HG03354 (cell line): ENCODE results near the gene POLE4.

Experiments used
- ATAC-seq: cut with Tn5 transposase; IDR thresholded peaks from one replicate; pipeline ENCODE4 v1.9.1; 2021; ENCODE audit warnings: mild to moderate bottlenecking; ENCODE audit not compliant: unreplicated experiment, poor library complexity, severe bottlenecking

The POLE4 gene

DNA sequence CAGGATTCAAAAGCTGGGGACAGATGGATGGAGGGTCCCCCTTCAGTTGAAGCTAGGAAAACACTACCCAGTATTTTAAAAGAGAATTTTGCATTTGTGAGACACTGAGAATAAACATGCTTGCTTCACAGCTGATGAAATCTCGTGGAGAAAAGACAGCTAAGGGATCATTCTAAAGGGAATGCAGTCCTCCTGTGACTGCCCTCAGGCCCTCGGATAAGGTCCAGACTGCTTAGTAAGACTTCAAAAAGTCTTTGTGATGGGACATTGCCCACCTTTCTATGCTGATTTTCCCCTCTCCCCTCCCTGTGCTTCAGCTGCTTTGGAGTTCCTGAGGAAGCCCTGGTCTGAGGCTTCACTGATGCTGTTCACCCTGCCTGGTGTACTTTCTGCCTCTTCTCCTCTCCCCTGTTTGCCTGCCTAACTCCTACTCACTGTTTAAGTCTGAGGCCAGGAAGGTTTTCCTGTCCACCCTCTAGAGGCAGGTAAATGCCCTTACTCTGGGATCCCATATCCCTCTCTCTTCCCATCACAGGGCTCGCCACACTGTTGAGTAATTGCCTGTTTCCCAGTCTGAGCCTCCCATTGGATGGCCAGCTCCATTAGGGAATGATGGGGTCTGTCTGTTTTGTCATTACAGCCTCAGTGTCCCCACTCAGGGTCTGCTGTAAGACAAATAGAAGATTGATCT lies 26.6 kb downstream of the POLE4 start:
- ATAC-seq, result no peak

- ATAC-seq, result no peak
Observed at GRCh38 chr2:74985978-74986609, 27.7 kb downstream of the POLE4 start.

GRCh38 chr2:74991977-74992376 lies 33.5 kb downstream of the POLE4 start:
- ATAC-seq, result no peak

GRCh38 chr2:74999468-74999867 lies 41.0 kb downstream of the POLE4 start:
- no peak for ATAC-seq

DNA sequence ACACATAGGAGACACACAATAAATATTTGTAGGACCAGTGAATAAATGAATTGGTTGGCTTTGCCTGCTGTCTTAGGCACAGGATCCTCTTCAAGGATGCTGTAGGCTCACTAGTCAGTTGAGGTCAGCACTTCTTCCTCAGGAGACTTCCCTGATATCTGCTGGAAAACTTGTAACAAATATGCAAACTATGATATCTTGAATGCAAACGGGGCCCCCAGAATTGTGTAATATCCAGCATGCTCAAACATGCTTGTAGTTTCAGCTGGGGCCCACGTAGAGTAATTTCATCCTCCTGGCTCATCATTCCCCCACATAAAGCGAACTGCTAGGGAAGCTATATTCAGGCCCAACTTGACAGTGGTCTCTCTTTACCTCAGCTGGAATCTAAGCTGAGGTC lies 43.6 kb downstream of the POLE4 start:
- ATAC-seq, result no peak

DNA sequence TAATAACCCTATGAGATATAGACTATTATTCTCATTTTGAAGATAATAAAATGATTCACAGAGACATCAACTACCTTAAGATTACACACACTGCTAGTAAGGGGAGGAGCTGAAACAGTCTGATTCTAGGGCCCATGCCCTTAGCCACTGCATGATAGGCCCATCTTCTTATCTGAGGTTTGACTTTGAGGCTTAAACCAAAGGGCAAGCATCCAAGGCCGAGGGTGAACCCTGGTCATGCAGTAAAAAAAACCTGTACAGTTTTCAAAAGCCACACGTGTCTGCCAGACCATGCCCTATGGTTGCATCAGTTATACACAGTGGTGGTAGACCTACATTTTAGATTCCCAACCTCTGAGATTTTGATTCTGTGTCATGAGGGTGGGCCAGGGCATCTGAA lies 44.8 kb downstream of the POLE4 start:
- no peak for ATAC-seq

GRCh38 chr2:75003773-75004172 lies 45.3 kb downstream of the POLE4 start:
- ATAC-seq, result no peak

DNA sequence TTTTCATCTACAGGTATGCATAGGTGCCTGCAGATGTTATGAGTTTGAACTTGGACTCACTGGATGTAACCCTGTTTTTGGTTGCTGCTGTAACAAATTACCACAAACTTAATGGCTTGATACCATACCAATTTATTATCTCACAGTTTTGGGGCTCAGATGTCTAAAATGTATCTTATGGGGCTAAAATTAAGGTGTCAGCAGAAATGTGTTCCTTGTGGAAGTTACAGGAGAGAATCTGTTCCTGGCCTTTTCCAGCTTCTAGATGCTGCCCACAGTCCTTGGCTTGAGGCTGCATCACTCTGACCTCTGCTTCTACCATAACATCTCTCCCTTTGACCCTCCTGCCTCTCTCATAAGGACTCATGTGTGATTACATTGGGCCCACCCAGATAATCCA lies 47.6 kb downstream of the POLE4 start:
- ATAC-seq, result no peak

GRCh38 chr2:75007061-75007460 lies 48.6 kb downstream of the POLE4 start:
- ATAC-seq, result no peak

- no peak for ATAC-seq
Observed at GRCh38 chr2:75007819-75008218, 49.4 kb downstream of the POLE4 start.

DNA sequence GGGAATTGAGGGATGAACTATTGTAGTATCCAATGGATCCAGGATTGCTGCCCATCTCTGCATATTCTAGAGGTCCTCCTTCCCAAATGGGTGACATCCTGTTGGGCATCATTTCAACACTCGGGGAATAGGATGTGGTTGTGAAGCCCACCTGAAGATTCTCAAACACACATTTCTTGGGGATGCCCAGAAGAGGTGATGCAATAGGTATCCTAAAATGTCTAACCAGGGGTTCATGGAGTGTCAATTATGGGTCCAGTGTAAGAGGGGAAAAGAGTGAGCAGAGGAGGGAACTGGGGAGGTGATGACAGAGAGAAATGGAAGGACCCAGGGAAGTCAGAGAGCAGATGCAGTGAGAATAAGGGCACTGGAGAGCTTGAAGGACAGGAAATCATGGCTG lies 52.1 kb downstream of the POLE4 start:
- no peak for ATAC-seq

GRCh38 chr2:75012080-75012479 lies 53.6 kb downstream of the POLE4 start:
- no peak for ATAC-seq

DNA sequence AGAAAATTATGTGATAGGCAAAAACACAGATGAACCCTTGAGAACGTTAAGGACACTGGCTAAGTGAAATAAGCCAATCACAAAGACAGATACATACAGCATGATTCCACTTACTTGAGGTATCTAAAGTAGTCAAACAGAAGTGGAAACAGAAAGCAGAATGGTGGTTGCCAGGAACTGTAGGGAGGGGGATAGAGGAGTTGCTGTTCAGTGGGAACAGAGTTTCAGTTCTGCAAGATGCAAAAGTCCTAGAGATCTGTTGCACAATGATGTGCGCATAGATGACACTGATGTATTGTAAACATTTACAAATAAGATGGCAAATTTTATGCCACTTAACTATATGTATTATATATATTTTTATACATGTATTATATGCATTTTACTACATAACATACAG lies 59.7 kb downstream of the POLE4 start:
- ATAC-seq, result no peak
